ENCODE results near the gene L3MBTL2. TPM values are rescaled to one million over a fixed set of nuclear protein-coding genes. Genes with fewer than 3 reads are reported as not detected.

Gene L3MBTL2
- total and polyA plus RNA-seq, 2 of the 13 experiments (the other 11 are each of a cell fraction or from before 2014, with no cell fraction given) = 13.8 to 33.7 TPM

DNA sequence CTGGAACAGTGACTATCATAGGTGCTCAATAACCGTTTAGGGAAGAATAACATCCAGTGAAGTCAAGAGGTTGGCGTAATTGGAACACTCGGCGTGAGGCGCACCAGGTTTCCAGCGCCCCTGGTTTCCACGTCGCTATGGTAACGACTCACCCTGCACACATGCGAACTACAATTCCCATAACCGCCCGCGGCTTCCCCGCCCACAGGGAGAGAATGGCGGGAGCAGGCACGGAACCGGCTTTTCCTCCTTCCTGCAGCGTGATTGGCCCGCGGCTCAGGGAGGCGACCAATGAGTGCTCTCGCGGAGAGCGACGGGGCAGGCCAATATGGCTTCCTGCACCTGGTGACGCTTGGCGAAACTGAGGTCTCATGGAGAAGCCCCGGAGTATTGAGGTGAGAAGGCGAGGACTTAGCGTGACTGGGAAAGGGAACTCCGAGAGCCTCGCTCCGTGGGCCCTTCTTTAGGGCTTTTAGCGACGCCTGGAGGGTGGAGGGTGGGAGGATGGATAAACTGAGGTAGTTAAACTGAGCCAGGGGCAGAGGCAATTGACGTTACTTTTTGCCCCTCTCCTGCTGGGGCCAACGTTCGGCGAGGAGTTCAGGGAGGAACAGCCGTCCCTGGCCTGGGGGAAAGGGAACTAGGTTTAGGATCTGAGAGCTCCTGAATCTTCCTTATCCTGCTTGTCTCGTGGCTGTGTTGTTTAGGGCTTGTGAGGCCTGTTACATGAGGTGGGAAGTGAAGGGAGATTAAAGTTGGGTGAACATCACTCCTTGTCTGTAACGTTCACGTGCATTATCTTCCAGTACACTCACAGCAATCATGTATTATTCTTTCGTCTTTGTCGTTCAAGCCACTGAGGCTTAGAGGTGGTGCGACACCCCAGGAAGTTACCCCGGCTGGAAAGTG lies at the start of gene L3MBTL2 (continued):
- TF ChIP-seq, protein P1, sequence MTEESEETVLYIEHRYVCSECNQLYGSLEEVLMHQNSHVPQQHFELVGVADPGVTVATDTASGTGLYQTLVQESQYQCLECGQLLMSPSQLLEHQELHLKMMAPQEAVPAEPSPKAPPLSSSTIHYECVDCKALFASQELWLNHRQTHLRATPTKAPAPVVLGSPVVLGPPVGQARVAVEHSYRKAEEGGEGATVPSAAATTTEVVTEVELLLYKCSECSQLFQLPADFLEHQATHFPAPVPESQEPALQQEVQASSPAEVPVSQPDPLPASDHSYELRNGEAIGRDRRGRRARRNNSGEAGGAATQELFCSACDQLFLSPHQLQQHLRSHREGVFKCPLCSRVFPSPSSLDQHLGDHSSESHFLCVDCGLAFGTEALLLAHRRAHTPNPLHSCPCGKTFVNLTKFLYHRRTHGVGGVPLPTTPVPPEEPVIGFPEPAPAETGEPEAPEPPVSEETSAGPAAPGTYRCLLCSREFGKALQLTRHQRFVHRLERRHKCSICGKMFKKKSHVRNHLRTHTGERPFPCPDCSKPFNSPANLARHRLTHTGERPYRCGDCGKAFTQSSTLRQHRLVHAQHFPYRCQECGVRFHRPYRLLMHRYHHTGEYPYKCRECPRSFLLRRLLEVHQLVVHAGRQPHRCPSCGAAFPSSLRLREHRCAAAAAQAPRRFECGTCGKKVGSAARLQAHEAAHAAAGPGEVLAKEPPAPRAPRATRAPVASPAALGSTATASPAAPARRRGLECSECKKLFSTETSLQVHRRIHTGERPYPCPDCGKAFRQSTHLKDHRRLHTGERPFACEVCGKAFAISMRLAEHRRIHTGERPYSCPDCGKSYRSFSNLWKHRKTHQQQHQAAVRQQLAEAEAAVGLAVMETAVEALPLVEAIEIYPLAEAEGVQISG (CRISPR knock-in tag; IDR thresholded peaks at IDR 0.05) = peak; percentile 85
- TF ChIP-seq, protein P2, sequence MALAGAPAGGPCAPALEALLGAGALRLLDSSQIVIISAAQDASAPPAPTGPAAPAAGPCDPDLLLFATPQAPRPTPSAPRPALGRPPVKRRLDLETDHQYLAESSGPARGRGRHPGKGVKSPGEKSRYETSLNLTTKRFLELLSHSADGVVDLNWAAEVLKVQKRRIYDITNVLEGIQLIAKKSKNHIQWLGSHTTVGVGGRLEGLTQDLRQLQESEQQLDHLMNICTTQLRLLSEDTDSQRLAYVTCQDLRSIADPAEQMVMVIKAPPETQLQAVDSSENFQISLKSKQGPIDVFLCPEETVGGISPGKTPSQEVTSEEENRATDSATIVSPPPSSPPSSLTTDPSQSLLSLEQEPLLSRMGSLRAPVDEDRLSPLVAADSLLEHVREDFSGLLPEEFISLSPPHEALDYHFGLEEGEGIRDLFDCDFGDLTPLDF (CRISPR knock-in tag; IDR thresholded peaks at IDR 0.05) = peak; percentile 99
- TF ChIP-seq HOXA5 (CRISPR knock-in tag; IDR thresholded peaks at IDR 0.05) (0 out of 2 replicates have a peak, but pooled peaks have one; percentile 19), ZNF33B (CRISPR knock-in tag; IDR thresholded peaks at IDR 0.05) (peak; percentile 75; the same call in 1 of the 2 replicates), HCFC1 (IDR thresholded peaks at IDR 0.05; ENCODE audit: low read depth, low read length) (peak; percentile 93), ETV6 (CRISPR knock-in tag; conservative IDR thresholded peaks at IDR 0.05) (0 out of 2 replicates have a peak, but pooled peaks have one; percentile 44), ZFX (CRISPR knock-in tag; IDR thresholded peaks at IDR 0.05; ENCODE audit: low read depth) (peak; percentile 71; the same call in 1 of the 2 replicates), ZNF451 (CRISPR knock-in tag; IDR thresholded peaks at IDR 0.05) (no peak), RFX3 (CRISPR knock-in tag; IDR thresholded peaks at IDR 0.05) (peak; percentile 95), ZNF607 (CRISPR knock-in tag; IDR thresholded peaks at IDR 0.05; ENCODE audit: borderline replicate concordance) (peak; percentile 51; the same call in 1 of the 2 replicates), ASH2L (IDR thresholded peaks at IDR 0.05; ENCODE audit: insufficient read length, low read depth, low read length) (peak; percentile 48), ZNF747 (CRISPR knock-in tag; IDR thresholded peaks at IDR 0.05; ENCODE audit: borderline replicate concordance) (peak; percentile 33; the same call in 1 of the 2 replicates), MYC (CRISPR knock-in tag; IDR thresholded peaks at IDR 0.05; ENCODE audit: borderline replicate concordance) (peak; percentile 62; the same call in 1 of the 2 replicates), THAP11 (CRISPR knock-in tag; IDR thresholded peaks at IDR 0.05) (peak; percentile 100), TARDBP (CRISPR knock-in tag; IDR thresholded peaks at IDR 0.05) (peak; percentile 66; the same call in 1 of the 2 replicates), CEBPG (CRISPR knock-in tag; IDR thresholded peaks at IDR 0.05) (peak; percentile 27; the same call in 1 of the 2 replicates), CREM (IDR thresholded peaks at IDR 0.05) (peak; percentile 91), CREM (CRISPR knock-in tag; IDR thresholded peaks at IDR 0.05) (no peak), TSC22D2 (CRISPR knock-in tag; IDR thresholded peaks at IDR 0.05; ENCODE audit: borderline replicate concordance) (0 out of 2 replicates have a peak, but pooled peaks have one; percentile 7), POLR2A (IDR thresholded peaks at IDR 0.05; ENCODE audit: insufficient read depth in 1 of 2, low read depth in 2 of 2, low read length in 2 of 2) (peak; percentile 76 to 80)
- TF ChIP-seq, protein P3, sequence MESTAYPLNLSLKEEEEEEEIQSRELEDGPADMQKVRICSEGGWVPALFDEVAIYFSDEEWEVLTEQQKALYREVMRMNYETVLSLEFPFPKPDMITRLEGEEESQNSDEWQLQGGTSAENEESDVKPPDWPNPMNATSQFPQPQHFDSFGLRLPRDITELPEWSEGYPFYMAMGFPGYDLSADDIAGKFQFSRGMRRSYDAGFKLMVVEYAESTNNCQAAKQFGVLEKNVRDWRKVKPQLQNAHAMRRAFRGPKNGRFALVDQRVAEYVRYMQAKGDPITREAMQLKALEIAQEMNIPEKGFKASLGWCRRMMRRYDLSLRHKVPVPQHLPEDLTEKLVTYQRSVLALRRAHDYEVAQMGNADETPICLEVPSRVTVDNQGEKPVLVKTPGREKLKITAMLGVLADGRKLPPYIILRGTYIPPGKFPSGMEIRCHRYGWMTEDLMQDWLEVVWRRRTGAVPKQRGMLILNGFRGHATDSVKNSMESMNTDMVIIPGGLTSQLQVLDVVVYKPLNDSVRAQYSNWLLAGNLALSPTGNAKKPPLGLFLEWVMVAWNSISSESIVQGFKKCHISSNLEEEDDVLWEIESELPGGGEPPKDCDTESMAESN (CRISPR knock-in tag; conservative IDR thresholded peaks at IDR 0.05) = peak; percentile 72; the same call in 1 of the 2 replicates
- TF ChIP-seq, protein P4, sequence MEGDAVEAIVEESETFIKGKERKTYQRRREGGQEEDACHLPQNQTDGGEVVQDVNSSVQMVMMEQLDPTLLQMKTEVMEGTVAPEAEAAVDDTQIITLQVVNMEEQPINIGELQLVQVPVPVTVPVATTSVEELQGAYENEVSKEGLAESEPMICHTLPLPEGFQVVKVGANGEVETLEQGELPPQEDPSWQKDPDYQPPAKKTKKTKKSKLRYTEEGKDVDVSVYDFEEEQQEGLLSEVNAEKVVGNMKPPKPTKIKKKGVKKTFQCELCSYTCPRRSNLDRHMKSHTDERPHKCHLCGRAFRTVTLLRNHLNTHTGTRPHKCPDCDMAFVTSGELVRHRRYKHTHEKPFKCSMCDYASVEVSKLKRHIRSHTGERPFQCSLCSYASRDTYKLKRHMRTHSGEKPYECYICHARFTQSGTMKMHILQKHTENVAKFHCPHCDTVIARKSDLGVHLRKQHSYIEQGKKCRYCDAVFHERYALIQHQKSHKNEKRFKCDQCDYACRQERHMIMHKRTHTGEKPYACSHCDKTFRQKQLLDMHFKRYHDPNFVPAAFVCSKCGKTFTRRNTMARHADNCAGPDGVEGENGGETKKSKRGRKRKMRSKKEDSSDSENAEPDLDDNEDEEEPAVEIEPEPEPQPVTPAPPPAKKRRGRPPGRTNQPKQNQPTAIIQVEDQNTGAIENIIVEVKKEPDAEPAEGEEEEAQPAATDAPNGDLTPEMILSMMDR (CRISPR knock-in tag; IDR thresholded peaks at IDR 0.05) = 0 out of 2 replicates have a peak, but pooled peaks have one; percentile 1
